Suppressor macrophage treated with lipopolysaccharide for 4 hours (primary cell): ENCODE results near the gene SOX10.
"Not testable (repeated sequence)": the region's sequence is repeated elsewhere in the genome, so short reads cannot be mapped to it uniquely, and the experiment has no call there.

Experiments
- DNase-seq: peaks from one replicate; pipeline ENCODE4 v3.0.0-alpha.2; 2020

SOX10 gene

DNA sequence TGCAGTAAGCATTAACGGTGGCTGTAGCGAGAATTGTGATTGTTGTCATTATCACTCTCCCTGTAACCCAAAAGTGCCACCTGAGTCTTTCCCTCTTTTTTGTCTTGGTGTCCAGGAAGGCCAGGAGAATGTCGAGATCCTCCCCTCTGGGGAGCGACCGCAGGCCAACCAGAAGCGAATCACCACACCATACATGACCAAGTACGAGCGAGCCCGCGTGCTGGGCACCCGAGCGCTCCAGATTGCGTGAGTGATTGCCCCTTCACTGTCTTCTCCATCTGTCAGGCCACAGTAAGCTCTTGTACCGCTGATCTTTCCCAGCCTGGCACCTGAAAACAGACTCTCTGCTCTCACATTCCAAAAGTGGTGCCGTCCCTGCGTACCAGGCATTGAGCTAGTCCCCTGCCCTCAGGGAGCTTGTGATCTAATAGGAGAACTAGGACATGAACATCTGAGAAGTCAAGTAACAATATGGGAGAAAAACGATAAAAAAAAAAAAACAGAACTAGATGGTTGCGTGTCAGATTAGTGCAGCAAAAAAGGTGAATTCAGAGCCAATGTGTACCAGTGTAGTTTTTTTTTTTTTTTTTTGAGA, 25.0 kb downstream of the SOX10 start:
- DNase-seq: no peak

DNA sequence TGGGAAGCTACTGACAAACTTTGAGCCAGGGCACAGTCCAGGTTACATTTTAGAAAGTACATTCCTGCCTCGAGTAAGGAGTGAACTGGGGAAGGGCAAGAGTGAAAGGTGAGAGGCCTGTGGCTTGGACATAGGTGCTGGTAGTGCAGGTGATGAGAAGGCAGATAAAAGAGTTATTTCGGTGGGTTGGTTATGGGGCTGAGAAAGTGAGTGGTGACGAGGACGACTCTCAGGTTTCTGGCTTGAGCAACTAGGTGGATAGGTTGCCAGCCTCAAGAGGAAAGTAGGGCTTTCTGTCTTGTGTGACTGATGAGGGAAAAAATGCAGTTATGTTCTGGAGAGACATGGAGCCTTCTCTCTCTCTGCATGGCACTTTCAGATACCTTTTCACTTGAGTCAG, 27.1 kb downstream of the SOX10 start:
- DNase-seq: no peak

DNA sequence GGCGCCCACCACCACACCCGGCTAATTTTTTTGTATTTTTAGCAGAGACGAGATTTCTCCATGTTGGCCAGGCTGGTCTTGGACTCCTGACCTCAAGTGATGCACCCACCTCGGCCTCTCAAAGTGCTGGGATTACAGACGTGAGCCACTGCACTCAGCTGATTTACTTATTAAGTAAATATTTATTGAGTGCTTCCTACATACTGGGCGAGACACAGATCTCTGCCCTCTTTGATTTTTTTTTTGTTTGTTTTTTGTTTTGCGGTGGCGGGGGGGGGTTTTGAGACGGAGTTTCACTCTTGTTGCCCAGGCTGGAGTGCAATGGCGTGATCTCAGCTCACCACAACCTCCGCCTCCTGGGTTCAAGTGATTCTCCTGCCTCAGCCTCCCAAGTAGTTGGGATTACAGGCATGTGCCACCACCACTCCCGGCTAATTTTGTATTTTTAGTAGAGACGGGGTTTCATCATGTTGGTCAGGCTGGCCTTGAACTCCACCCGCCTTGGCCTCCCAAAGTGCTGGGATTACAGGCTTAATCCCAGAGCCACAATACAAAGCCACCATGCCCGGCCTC, 28.4 kb downstream of the SOX10 start:
- DNase-seq: not testable (repeated sequence)

DNA sequence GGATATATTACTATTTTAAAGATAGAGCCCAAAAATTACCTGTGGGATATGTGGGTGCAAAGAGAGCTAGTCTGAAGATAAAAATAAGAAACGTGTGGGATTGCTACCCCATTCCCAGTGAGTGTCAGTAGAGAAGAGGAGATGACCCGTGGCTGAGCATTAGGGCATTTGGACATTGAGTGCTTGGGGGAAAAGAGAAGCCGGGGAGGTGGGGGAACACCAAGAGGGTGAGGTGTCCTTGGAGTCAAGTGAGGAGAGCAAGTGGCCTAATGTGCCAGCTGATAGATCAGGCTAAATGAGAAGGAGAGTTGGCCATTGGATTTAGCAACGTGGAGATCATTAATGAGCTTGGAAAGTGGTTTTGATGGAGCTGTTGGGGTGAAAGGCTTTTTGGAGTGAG, 29.7 kb downstream of the SOX10 start:
- DNase-seq: no peak

DNA sequence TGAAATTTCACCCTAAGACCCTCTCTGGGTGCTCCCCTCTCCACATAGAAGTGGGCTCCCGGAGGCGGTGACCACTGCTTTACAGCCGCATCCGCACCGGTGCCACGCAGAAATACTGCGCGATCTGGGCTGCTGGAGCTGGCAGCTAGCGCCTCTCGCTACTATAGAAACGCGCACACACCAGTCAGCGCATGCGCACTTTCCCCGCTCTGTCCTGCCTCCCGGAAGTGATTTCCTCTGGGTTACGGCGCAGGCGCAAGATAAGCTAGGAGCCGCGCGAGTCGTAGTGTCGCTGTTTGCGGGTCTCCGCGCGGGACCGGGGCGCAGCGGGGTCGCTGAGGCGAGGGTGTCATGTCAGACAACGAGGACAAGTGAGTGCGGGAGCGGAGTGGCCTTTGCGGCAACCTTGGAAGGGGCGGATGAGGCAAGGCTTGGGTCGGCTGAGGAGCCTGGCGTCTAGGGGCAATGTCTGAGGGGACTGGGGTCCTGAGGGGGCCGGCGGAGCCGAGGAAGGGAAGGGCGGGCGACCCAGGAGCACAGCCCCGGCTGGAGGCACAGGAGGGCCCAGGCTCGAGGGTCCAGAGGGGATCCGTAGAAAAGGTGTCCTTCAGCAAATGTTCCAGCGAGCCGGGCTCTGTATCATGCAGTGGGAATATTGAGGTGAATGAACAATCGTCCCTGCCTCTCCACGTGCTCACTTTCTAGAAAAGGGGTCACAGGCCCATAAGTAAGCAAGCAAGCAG, 30.7 kb downstream of the SOX10 start, which contains the start of the genes C22orf23 and POLR2F:
Gene C22orf23 (minus strand): TSS at position 165 of the 743 bp plus-strand sequence. CDS start 452 bp downstream, outside the sequence.
Gene POLR2F (plus strand): TSS at position 263 of the 743 bp plus-strand sequence. CDS start 89 bp downstream, at position 352.
- DNase-seq: peak; percentile 99

DNA sequence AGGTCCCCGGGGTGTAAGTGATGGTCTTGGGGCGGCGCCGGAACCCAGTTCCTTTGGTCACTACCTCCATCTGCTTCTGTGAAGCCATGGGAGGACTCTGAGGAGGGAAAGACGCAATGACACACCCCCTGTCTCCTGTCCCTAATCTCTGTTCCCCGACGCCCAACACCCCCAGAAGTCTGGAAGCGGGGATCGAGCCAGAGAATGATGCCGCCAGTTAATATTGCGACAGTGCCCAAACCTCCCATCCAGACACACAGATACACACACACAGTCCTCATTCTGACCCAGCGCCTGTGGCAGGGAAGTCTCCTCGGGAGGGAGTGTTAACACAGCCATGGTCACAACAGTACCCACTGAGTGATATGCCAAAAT, 31.3 kb downstream of the SOX10 start:
- no peak for DNase-seq

DNA sequence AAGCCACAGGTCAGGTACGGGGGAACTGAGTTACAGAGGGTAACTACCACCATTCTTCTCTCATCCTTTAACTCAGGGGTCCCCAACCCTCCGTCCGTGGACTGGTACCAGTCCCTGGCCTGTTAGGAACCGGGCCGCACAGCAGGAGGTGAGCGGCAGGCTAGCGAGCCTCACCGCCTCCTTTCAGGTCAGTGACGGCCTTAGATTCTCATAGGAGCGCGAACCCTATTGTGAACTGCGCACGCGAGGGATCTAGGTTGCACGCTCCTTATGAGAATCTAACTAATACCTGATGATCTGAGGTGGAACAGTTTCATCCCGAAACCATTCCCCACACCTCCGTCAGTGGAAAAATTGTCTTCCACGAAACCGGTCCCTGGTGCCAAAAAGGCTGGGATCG, 31.7 kb downstream of the SOX10 start:
- not testable (repeated sequence) for DNase-seq

DNA sequence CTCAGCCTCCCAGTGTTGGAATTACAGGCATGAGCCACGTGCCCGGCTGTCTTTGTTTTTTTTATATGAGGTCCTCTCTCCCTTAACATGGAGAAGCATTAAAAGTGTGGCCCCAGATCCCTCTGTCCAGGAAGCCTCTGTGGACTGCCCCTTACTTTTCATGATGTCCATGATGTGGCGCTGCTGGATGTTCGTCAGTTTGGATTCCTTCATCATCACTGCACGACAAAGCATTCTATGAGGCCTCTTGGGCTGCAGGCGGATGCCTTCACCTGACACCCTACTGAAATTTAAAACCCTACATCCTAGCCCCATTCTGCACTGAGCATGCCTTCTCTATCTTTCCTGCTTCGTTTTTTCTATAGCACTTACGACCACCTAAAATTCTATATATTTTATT, 33.0 kb downstream of the SOX10 start:
- DNase-seq: no peak

DNA sequence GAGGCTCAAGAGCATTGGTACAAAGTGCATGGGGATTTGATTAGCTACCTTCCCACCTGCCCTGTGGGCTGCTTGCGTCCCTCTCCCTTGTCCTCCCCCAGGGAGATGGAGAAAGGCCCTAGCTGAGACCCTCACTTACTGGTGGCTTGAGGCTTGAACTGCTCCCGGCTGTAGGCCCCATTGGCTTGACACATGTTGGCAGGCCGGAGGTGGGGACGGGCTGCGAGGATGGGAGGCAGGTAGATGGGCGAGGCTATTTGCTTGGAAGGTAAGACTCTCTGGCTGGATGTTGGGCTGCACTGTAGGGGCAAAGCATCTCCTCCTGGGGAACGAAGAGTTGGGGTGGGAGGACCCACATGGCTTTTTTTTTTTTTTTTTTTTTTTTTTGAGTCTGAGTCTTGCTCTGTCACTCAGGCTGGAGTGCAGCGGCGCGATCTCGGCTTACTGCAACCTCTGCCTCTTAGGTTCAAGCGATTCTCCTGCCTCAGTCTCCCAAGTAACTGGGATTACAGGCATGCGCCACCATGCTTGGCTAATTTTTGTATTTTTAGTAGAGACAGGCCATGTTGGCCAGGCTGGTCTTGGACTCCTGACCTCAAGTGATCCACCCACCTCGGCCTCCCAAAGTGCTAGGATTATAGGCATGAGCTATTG, 37.1 kb downstream of the SOX10 start:
- DNase-seq: not testable (repeated sequence)

DNA sequence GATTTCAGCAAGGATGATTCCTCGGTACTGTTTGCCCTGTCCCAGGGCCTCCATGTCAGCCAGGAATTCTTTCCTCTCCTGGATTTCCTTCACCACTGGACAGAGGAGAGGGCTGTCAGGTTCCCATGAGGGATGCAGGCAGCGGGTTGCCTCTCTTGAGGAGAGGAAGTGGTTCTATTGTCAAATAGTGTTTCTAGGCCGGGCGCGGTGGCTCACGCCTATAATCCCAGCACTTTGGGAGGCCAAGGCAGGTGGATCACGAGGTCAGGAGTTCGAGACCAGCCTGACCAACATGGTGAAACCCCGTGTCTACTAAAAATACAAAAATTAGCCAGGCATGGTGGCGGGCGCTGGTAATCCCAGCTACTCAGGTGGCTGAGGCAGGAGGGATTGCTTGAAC, 39.9 kb downstream of the SOX10 start:
- not testable (repeated sequence) for DNase-seq

DNA sequence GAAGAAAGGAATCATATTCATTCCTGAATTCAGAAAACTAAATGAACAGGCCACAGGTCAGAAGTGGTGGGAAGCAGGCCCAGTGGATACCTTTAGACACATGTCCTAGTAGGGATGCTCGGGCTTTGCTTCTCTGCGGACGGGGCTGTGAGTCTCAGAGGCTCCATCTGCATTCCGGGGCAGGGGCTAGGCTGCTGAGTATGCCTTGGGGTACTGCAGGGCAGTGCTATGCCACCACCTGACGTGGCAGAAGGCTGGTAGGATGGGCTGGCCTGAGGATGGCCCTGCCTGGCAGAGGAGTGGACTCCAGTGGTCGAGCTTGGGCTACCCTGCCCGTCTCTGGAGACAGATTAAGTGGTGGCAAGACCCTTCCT, 40.5 kb downstream of the SOX10 start:
- DNase-seq: no peak

DNA sequence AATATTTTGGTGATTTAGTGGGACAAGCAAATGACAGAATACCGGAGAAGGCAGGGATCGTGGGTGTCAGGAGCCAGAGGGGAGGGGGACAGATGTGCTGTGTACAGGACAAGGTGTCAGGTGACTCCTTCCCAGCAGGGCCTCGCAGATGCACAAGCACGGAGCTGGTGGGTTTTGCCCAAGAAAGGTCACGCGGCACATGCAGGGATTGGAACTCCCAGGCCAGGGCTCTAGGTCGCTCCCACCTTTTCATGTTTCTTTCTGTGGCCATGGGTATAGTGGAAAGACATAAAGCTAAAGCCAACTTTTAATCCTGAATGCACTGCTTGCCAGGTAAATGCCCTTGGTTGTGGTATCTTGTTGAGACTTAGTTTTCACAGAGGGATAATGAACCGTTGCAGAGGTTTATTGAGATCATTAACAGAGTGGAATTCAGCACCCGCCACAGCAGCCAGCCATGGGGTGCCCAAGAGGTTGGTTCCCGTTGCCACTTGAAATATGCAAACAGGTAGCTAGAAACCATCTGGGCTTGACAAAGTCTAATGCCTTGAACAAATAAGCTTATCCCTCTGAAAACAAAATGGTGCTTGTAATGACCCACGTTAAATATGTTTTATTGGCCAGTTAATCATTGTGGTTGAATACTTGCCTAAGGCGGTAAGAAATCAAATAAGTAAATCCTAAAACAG, 41.1 kb downstream of the SOX10 start:
- DNase-seq: no peak

DNA sequence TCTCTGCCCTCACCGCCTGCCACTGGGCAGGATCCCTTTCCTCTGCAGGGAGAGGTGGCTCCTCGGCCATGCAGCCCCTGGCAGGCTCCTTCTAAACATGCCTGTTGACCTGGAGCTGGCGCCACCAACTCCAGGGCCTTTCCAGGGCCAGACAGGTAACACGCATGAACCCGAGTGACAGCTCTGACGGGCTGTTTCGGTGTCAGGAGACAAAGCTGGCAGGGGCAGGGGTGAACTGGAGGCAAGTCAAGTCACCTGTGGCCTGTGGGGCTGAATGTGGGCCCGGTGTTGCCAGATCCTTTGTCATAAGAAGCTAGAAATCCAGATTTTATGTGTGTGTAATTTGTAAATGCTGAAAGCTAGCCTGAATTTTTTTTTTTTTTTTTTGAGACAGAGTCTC, 42.2 kb downstream of the SOX10 start:
- no peak for DNase-seq

DNA sequence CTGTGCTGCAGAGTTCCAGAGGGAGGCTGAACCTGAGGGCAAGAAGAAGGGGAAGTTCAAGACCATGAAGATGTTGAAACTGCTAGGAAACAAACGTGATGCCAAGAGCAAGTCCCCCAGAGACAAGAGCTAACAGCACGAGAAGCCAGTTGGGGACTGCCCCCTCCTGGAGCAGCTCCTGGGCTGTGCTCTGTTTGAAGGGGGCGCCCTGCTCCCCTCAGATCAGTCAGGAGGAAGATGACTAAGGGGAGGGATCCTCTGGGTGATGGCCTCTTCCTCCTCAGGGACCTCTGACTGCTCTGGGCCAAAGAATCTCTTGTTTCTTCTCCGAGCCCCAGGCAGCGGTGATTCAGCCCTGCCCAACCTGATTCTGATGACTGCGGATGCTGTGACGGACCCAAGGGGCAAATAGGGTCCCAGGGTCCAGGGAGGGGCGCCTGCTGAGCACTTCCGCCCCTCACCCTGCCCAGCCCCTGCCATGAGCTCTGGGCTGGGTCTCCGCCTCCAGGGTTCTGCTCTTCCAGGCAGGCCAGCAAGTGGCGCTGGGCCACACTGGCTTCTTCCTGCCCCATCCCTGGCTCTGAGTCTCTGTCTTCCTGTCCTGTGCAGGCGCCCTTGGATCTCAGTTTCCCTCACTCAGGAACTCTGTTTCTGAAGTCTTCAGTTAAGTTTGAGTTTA, 43.5 kb downstream of the SOX10 start:
- peak; percentile 10 for DNase-seq

DNA sequence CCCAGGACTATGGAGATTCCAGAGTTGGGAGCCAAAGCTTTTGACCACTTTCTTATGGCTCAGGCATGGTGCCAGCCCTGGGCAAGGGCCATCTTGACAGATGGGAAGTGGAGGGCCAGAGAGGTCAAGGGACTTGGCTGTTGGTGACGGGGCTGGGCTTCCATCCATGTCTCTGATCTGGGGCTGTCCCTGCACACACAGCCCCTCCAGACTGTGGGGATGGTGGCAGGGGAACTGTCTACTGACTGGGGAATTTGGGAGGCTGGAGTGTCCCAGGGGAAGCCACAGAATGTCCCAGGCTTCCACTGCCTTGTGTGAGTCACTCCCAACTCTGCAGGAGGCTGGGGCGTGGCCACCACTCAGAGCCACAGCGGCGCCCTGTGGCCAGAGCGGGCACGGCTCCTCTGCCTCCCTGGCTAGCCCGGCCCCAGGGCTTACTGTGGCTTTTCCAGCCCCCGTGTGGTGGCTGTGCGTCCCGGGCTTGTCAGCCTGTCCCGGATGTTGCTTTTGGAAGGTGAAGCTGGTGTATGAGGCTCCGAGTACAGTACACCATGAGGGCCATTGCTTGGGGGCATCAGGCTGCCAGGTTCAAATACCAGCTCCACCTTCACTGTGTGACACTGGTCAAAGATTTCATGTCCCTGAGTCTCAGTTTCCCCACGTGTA, 50.5 kb downstream of the SOX10 start:
- DNase-seq: peak; percentile 96

DNA sequence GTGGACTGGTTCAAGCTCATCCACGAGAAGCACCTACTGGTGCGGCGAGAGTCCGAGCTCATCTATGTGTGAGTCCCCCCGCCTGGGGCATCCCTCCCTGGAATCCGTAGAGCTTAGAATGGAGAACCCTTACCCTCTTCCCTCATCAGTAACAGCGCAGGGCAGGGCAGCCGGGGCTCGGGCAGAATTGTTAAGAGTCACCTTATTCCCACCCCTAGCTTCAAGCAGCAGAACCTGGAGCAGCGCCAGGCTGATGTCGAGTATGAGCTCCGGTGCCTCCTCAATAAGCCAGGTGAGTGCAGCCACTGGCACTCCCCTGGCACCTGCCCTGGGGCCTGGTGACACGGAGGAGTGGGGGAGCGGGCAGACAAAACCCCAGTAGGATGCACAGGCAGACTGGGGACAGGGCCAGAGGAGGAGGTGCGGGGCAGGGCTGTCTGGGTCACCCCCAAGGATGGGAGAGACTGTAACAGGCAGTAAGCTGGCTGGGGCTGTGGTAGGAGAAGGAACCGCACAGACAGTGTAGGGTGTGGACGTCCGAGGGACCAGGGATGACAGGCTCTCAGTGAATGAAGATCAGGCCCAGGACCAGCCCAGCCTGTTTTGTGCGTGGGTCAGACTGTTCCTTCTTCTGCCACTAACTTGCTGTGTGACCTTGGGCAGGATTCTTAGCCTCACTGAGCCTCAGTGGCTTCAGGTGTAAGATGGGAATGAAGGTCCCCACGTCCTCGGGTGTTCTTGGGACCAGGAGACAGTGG, 51.4 kb downstream of the SOX10 start:
- no peak for DNase-seq

DNA sequence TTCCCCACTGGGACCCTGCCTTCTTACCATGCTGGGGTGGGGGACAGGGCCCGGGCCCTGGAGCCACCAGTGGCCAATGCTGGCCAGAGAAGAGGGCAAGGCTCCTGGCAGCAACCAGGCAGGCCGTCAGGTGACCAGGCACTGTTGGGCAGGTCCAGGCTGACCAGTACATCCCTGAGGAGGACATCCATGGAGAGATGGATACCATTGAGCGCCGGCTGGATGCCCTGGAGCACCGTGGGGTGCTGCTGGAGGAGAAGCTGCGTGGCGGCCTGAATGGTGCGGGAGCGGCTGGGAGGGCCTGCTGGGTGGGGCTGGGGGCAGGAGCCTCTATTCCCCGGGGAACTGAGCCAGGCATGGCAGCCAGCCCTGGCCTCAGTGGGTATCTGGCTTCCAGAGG, 52.0 kb downstream of the SOX10 start:
- no peak for DNase-seq

DNA sequence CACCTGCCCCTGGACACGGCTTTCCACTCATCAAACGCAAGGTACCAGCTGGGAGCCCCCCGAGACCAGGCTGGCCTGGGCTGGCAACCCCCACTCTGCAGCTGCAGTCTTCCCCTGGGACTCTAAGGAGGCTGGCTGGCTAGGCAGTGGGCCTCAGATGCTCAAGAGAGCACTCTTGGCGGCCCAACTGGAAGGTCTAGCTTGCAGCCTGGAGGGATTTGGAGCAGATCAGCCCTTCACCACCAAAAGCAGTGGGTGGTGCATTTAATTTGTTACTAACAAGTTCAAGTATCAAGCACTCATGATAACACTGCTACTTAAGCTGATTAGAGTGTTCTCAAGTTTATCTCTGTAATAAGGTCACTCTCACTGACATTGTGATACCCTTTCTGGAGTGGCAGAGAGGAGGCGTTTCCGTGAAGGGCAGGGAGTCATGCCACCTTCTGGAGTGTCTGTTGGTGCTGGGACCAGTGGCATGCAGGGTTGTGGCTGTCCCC, 52.4 kb downstream of the SOX10 start:
- DNase-seq: no peak

DNA sequence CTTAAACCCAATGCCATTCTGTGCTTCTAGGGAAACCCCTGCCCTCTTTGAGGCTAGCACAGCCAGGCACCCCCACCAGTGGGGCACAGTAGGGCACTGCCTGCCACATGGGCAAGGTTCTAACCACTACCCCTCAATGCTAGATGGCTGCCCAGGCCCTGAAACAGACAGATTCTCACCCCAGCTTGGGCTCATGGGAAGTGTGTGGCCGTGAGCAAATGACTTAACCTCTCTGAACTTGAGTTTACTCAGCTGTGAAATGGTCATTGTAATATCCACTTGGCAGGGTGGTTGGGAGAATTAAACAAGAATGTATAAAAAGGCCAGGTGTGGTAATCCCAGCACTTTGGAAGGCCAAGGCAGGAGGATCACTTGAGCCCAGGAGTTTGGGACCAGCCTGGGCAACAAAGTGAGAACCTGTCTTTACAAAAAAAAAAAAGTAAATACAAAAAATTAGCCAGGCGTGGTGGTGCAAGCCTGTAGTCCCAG, 53.4 kb downstream of the SOX10 start:
- no peak for DNase-seq

DNA sequence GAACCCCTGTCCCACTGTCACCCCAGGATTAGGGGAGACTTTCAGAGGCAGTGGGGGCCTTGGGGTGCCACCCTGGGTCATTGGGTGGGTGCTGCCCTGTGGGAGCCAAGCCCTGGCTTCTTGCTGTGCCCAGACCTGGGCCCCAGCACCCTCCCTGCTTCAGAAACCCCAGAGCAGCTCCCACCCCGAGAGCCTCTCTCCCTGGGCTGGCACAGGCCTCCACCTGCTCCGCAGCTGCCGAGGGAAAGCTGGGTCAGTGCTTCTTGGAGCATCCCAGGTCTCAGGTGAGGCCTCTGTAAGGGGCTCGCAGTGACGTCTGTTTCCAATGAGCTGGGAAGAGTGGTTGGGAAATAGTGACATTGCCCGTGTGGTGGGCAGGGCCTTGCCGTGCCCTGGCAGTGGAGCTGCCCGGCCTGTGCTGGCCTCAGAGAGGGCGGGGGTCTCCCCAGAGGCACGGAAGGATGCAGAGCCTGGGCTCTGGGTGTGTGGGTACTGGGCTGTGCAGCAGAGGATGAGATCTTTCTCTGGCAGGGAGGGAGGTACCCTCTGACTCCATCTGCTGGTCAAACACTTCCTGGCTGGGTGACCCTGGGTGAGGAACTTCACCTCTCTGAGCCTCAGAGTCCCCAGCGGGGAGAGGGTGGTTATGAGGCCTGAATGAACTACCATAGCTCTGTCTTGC, 53.9 kb downstream of the SOX10 start:
- DNase-seq: peak; percentile 21
